ENCODE measurements around the gene DPAGT1.

The DPAGT1 gene

GRCh38 chr11:119091966-119092879 lies 9.4 kb downstream of the DPAGT1 start (continued):
- no peak for TF ChIP-seq ELK4 (IDR thresholded peaks at IDR 0.05; ENCODE audit: borderline replicate concordance, low read depth, low read length)
- no peak for TF ChIP-seq ZNF223 (tag by site-specific recombination; IDR thresholded peaks at IDR 0.05)
- TF ChIP-seq ZNF704 (tag by site-specific recombination; IDR thresholded peaks at IDR 0.05): no peak
- no peak for TF ChIP-seq ZFP37 (tag by site-specific recombination; IDR thresholded peaks at IDR 0.05)
- no peak for TF ChIP-seq ZNF114 (tag by site-specific recombination; IDR thresholded peaks at IDR 0.05)
- 0 out of 2 replicates have a peak, but pooled peaks have one; percentile 9 for TF ChIP-seq KLF8 (tag by site-specific recombination; IDR thresholded peaks at IDR 0.05)
- TF ChIP-seq OVOL3 (tag by site-specific recombination; IDR thresholded peaks at IDR 0.05): no peak
- no peak for TF ChIP-seq SP2 (tag by site-specific recombination; IDR thresholded peaks at IDR 0.05)
- no peak for TF ChIP-seq ZNF416 (tag by site-specific recombination; IDR thresholded peaks at IDR 0.05)
- TF ChIP-seq ZNF324 (tag by site-specific recombination; IDR thresholded peaks at IDR 0.05): no peak
- TF ChIP-seq ZNF558 (tag by site-specific recombination; IDR thresholded peaks at IDR 0.05): no peak
- no peak for TF ChIP-seq ZBTB8A (tag by site-specific recombination; IDR thresholded peaks at IDR 0.05)
- TF ChIP-seq ZFP69B (tag by site-specific recombination; IDR thresholded peaks at IDR 0.05): peak; percentile 79
- TF ChIP-seq ZNF23 (tag by site-specific recombination; IDR thresholded peaks at IDR 0.05; ENCODE audit: borderline replicate concordance): no peak
- no peak for TF ChIP-seq MZF1 (tag by site-specific recombination; IDR thresholded peaks at IDR 0.05; ENCODE audit: borderline replicate concordance)
- TF ChIP-seq ZNF623 (tag by site-specific recombination; IDR thresholded peaks at IDR 0.05): no peak
- TF ChIP-seq ZNF701 (tag by site-specific recombination; IDR thresholded peaks at IDR 0.05): no peak
- TF ChIP-seq ZNF501 (tag by site-specific recombination; IDR thresholded peaks at IDR 0.05): 0 out of 2 replicates have a peak, but pooled peaks have one; percentile 11
- no peak for TF ChIP-seq KLF9 (tag by site-specific recombination; IDR thresholded peaks at IDR 0.05; ENCODE audit: low read depth)
- TF ChIP-seq ZNF510 (tag by site-specific recombination; IDR thresholded peaks at IDR 0.05; ENCODE audit: insufficient replicate concordance): no peak
- TF ChIP-seq ZNF10 (tag by site-specific recombination; IDR thresholded peaks at IDR 0.05): no peak
- TF ChIP-seq TSHZ1 (tag by site-specific recombination; IDR thresholded peaks at IDR 0.05; ENCODE audit: borderline replicate concordance): no peak
- TF ChIP-seq ZNF350 (tag by site-specific recombination; IDR thresholded peaks at IDR 0.05): no peak
- no peak for TF ChIP-seq ZNF148 (tag by site-specific recombination; IDR thresholded peaks at IDR 0.05; ENCODE audit: borderline replicate concordance)
- no peak for TF ChIP-seq KLF7 (tag by site-specific recombination; IDR thresholded peaks at IDR 0.05; ENCODE audit: borderline replicate concordance)
- no peak for TF ChIP-seq ZNF785 (tag by site-specific recombination; IDR thresholded peaks at IDR 0.05)
- TF ChIP-seq PBX3 (CRISPR knock-in tag; IDR thresholded peaks at IDR 0.05): no peak
- no peak for TF ChIP-seq ZBTB20 (tag by site-specific recombination; IDR thresholded peaks at IDR 0.05)
- TF ChIP-seq ZNF175 (tag by site-specific recombination; IDR thresholded peaks at IDR 0.05): no peak
- TF ChIP-seq OSR2 (tag by site-specific recombination; IDR thresholded peaks at IDR 0.05): peak; percentile 52
- TF ChIP-seq ZNF433 (tag by site-specific recombination; IDR thresholded peaks at IDR 0.05; ENCODE audit: low read depth): no peak
- no peak for TF ChIP-seq SALL2 (tag by site-specific recombination; IDR thresholded peaks at IDR 0.05; ENCODE audit: borderline replicate concordance)
